HepG2 (cell line): ENCODE results near the gene CAT. TPM values are rescaled to one million over a fixed set of nuclear protein-coding genes. Genes with fewer than 3 reads are reported as not detected.
A peak's percentile ranks its signal among the peaks of the same experiment; 100 is the strongest.

Source experiments
- ATAC-seq: fragments of 200-7000 bp; cut with Tn5 transposase; 3 replicates; pipeline ENCODE4 v1.9.1; 2020; ENCODE audit warnings: mild to moderate bottlenecking, moderate library complexity
- BruUV-seq: library from RNA; stranded (reverse); fragments of 400-500 nt; replicated peaks from 2 replicates; lab custom pipeline; 2021; lab: Mats Ljungman, UMichigan
- CTCF ChIA-PET: fragments of 300-600 bp; formaldehyde crosslinking; extraction: SDS; loops from one replicate; lab custom pipeline; 2021; ENCODE audit warnings: low total read pairs, inconsistent platforms, low intra/inter-chr PET ratio; lab: Yijun Ruan, JAX
- POLR2A ChIA-PET: fragments of 350-600 bp; sonication (Branson Sonifier 250); formaldehyde crosslinking; loops from one replicate; lab custom pipeline; 2020; ENCODE audit warnings: antibody characterized with exemption, inconsistent platforms; lab: Yijun Ruan, JAX
- DNase-seq: peaks from one replicate; pipeline ENCODE4 v3.0.0-alpha.2; 2015; ENCODE audit warnings: low spot score
- FAIRE-seq: peaks from 3 replicates; lab custom pipeline; 2011; peaks lifted over from hg19 to GRCh38; lab: Jason Lieb, UNC
- H2AFZ ChIP-seq: one replicate; pipeline ENCODE4 v1.6.1; 2011; ENCODE audit warnings: low read length, inconsistent platforms
- H3K27ac ChIP-seq: fragments of 300-600 bp; 3 replicates; pipeline ENCODE4 v1.8.0; 2011; ENCODE audit warnings: mixed run types, mild to moderate bottlenecking, mixed read lengths, low read length, inconsistent platforms; ENCODE audit not compliant: insufficient read depth; ENCODE audit errors: extremely low read length
- H3K27me3 ChIP-seq, 2 experiments: fragments of 200-600 bp in 1 of 2; 2 replicates in 1 of 2; 3 replicates in 1 of 2; pipeline versions ENCODE4 v1.6.0 to v1.8.0; 2011; ENCODE audit warnings: low read length in 2 of 2, mild to moderate bottlenecking in 2 of 2, moderate library complexity in 2 of 2, inconsistent platforms in 1 of 2; ENCODE audit not compliant: insufficient read depth in 2 of 2, control insufficient read depth in 1 of 2
- H3K36me3 ChIP-seq, 2 experiments: fragments of 200-600 bp in 1 of 2; replicated peaks in 1 of 2; 2 replicates in 1 of 2; 3 replicates in 1 of 2; pipeline versions ENCODE4 v1.5.1 to v1.8.0; 2011; ENCODE audit warnings: low read length in 2 of 2, inconsistent platforms in 1 of 2; ENCODE audit not compliant: insufficient read depth in 2 of 2, control insufficient read depth in 1 of 2
- H3K4me1 ChIP-seq: 2 replicates; pipeline ENCODE4 v1.5.1; 2012; ENCODE audit warnings: low read length, inconsistent platforms; ENCODE audit not compliant: insufficient read depth
- H3K4me2 ChIP-seq: 2 replicates; pipeline ENCODE4 v1.6.0; 2011; ENCODE audit warnings: low read depth, low read length, inconsistent platforms
- H3K4me3 ChIP-seq, 3 experiments: fragments of 200-600 bp in 1 of 3; sonication (generic), shearing (Covaris generic) in 1 of 3; replicated peaks in 1 of 3; 2 replicates each; pipeline ENCODE4 v1.5.1; 2011 to 2016; ENCODE audit warnings: low read length in 3 of 3, inconsistent platforms in 2 of 3, low read depth in 2 of 3, mild to moderate bottlenecking in 2 of 3, control low read depth in 1 of 3, mixed read lengths in 1 of 3; ENCODE audit not compliant: insufficient read depth in 1 of 3
- H3K79me2 ChIP-seq: one replicate; pipeline ENCODE4 v1.6.1; 2011; ENCODE audit warnings: low read length, inconsistent platforms; ENCODE audit not compliant: insufficient read depth
- H3K9ac ChIP-seq: 2 replicates; pipeline ENCODE4 v1.6.0; 2011; ENCODE audit warnings: mild to moderate bottlenecking, low read depth, low read length, inconsistent platforms; ENCODE audit not compliant: insufficient read depth
- H3K9me3 ChIP-seq: 2 replicates; pipeline ENCODE4 v1.5.1; 2012; ENCODE audit warnings: mild to moderate bottlenecking, low read length
- H4K20me1 ChIP-seq: 2 replicates; pipeline ENCODE4 v1.6.0; 2011; ENCODE audit warnings: inconsistent platforms, mild to moderate bottlenecking, low read length, moderate library complexity; ENCODE audit not compliant: insufficient read depth
- ARID5B ChIP-seq: IDR thresholded peaks from 2 replicates; pipeline ENCODE4 v1.4.0; 2020; ENCODE audit warnings: mild to moderate bottlenecking, missing genetic modification reagents
- CEBPG ChIP-seq: IDR thresholded peaks from 2 replicates; pipeline ENCODE4 v1.6.1; 2016
- HCFC1 ChIP-seq: fragments of 150-350 bp; IDR thresholded peaks from 2 replicates; pipeline ENCODE4 v1.6.1; 2014; ENCODE audit warnings: low read depth, low read length
- HNRNPUL1 ChIP-seq: fragments of 200-400 bp; formaldehyde crosslinking; IDR thresholded peaks from 2 replicates; pipeline ENCODE4 v1.6.1; 2017; ENCODE audit warnings: low read depth, mild to moderate bottlenecking, low read length, moderate library complexity
- KAT8 ChIP-seq: IDR thresholded peaks from 2 replicates; pipeline ENCODE4 v1.6.1; 2016; ENCODE audit warnings: missing genetic modification reagents, missing compliant biosample characterization
- KMT2B ChIP-seq: IDR thresholded peaks from 2 replicates; pipeline ENCODE4 v1.6.1; 2016; ENCODE audit warnings: missing genetic modification reagents, missing compliant biosample characterization
- MIXL1 ChIP-seq: IDR thresholded peaks from 2 replicates; pipeline ENCODE4 v1.6.1; 2016
- NCOA2 ChIP-seq: sonication (generic); formaldehyde crosslinking; IDR thresholded peaks from 2 replicates; pipeline ENCODE4 v1.8.0; 2022; ENCODE audit warnings: inconsistent platforms
- NRL ChIP-seq: sonication (generic); formaldehyde crosslinking; IDR thresholded peaks from 2 replicates; pipeline ENCODE4 v1.5.0; 2020; ENCODE audit warnings: missing genetic modification reagents, mild to moderate bottlenecking, moderate library complexity, borderline replicate concordance
- RAD21 ChIP-seq: fragments of 450-650 bp; formaldehyde crosslinking; IDR thresholded peaks from 2 replicates; pipeline ENCODE4 v1.5.0; 2020; ENCODE audit warnings: mild to moderate bottlenecking
- SMC3 ChIP-seq: IDR thresholded peaks from 2 replicates; pipeline ENCODE4 v1.6.1; 2011; ENCODE audit warnings: low read length, improper control_type of control experiment
- STAG1 ChIP-seq: sonication (generic); formaldehyde crosslinking; IDR thresholded peaks from 2 replicates; pipeline ENCODE4 v1.4.0; 2020; ENCODE audit warnings: missing genetic modification reagents
- ZKSCAN1 ChIP-seq: fragments of 150-350 bp; IDR thresholded peaks from 2 replicates; pipeline ENCODE4 v1.6.1; 2014; ENCODE audit warnings: low read length
- ZNF652 ChIP-seq: IDR thresholded peaks from 2 replicates; pipeline ENCODE4 v1.6.1; 2016; ENCODE audit warnings: low read depth, borderline replicate concordance
- WGBS: methylation state at CpG from one replicate; pipeline ENCODE4 v1.1.6; 2017; ENCODE audit warnings: low lambda C conversion rate; 5-methylcytosine and 5-hydroxymethylcytosine counted together
- in situ Hi-C: cut with HindIII; loops from 2 replicates; pipeline ENCODE4 v1.10.0; 2017; ENCODE audit warnings: low pct_unique_long_range_greater_than_20kb; ENCODE audit not compliant: extremely low pct_ligation_motif_present
- intact Hi-C: fragments of 100-400 bp; cut with micrococcal nuclease; formaldehyde crosslinking; loops from one replicate; pipeline ENCODE4 v1.10.0; 2022; ENCODE audit not compliant: unreplicated experiment
- polyA plus RNA-seq, 8 experiments: library from polyadenylated mRNA; depleted of rRNA in 3 of 8; stranded (reverse) in 7 of 8; unstranded in 1 of 8; fragments of >200 nt; fragmentation: Illumina TruSeq in 4 of 8; extraction: Trizol in 4 of 8; gene quantifications; 2 replicates each; pipeline versions ENCODE4 v1.2.1 to v1.2.3, GENCODE V29; 2011 to 2016; ENCODE audit warnings: low read depth in 4 of 8, missing spikeins in 1 of 8, mixed read lengths in 1 of 8; ENCODE audit not compliant: insufficient read depth in 1 of 8
- total RNA-seq, 5 experiments: library from RNA; depleted of rRNA; stranded (reverse); fragments of >200 nt; fragmentation: Illumina TruSeq; extraction: Trizol; gene quantifications; 2 replicates each; pipeline ENCODE4 v1.2.3, GENCODE V29; 2016; ENCODE audit warnings: low read depth in 1 of 5

Gene CAT
- total and polyA plus RNA-seq, 2 of the 13 experiments (the other 11 are each of a cell fraction or from before 2014, with no cell fraction given): 107 to 136 TPM

- WGBS: 25% methylated on average over 1 of the region's 2 CpGs
- Histone ChIP-seq H3K9ac (no peak overlapping the region), H3K27ac (no peak overlapping the region), H3K4me3 (no peak overlapping the region), H3K4me1 (peaks cover 21% of the 10 kb centered on the region), H3K9me3 (no peaks in the 10 kb centered on the region), H3K4me2 (no peak overlapping the region), H4K20me1 (no peaks in the 10 kb centered on the region), H3K27me3 (no peaks in the 10 kb centered on the region; a peak in 1 of 5 replicates), H3K79me2 (no peaks in the 10 kb centered on the region), H2AFZ (no peak overlapping the region), H3K36me3 (no peaks in the 10 kb centered on the region)
- no TSS peak for BruUV-seq
- POLR2A ChIA-PET: no interaction called here
- no peak for DNase-seq
- FAIRE-seq: no peak
- 0 out of 2 replicates have a peak, but pooled peaks have one; percentile 18 for TF ChIP-seq ZKSCAN1
- TF ChIP-seq KMT2B (CRISPR knock-in tag): no peak
- intact Hi-C loops: no loop called here
- in situ Hi-C loops: loop anchor here (5.0 to 25.0 kb wide), 4 partner anchors 128 to 636 kb away; no protein-coding TSS in a partner anchor
- ATAC-seq: no peak
- CTCF ChIA-PET: no interaction called here
Observed at GRCh38 chr11:34490304-34490703, 51.6 kb downstream of the CAT start.

- no TSS peak for BruUV-seq
- peak; percentile 49 for ATAC-seq
- no peak overlapping the region for H3K27ac ChIP-seq
- peak; percentile 78 for FAIRE-seq
- peaks cover 43% of the 10 kb centered on the region for H3K4me1 ChIP-seq
- H3K4me2 ChIP-seq: peak overlapping the region; percentile 21; the same call in 1 of the 2 replicates
- no peaks in the 10 kb centered on the region for H3K9me3 ChIP-seq
- WGBS: 27% methylated on average over 8 of the region's 8 CpGs
- intact Hi-C loops (loop anchor here (1.0 kb wide), 1 partner anchor 129 kb away; no protein-coding TSS in a partner anchor), in situ Hi-C loops (loop anchor here (5.0 to 25.0 kb wide), 4 partner anchors 131 to 638 kb away; no protein-coding TSS in a partner anchor)
- no peak overlapping the region for H3K4me3 ChIP-seq
- peak; percentile 68 for DNase-seq
- no peaks in the 10 kb centered on the region for H4K20me1 ChIP-seq
- CTCF ChIA-PET: interaction anchor here (1.2 to 2.3 kb wide), 3 partner anchors 24 to 398 kb away, joined by 3 to 8 read pairs (median 4); no protein-coding TSS in a partner anchor
- H3K9ac ChIP-seq: no peak overlapping the region
- H3K27me3 ChIP-seq: no peaks in the 10 kb centered on the region
- H3K36me3 ChIP-seq: no peaks in the 10 kb centered on the region
- POLR2A ChIA-PET: interaction anchor here (0.6 to 1.0 kb wide), 2 partner anchors 36 to 66 kb away, joined by 3 to 4 read pairs; no protein-coding TSS in a partner anchor
- H3K79me2 ChIP-seq: no peaks in the 10 kb centered on the region
- no peak overlapping the region for H2AFZ ChIP-seq
- TF ChIP-seq ZNF652 (CRISPR knock-in tag): peak; percentile 87
- TF ChIP-seq NRL (CRISPR knock-in tag): no peak
- 0 out of 2 replicates have a peak, but pooled peaks have one; percentile 20 for TF ChIP-seq NCOA2 (CRISPR knock-in tag)
- peak; percentile 37 for TF ChIP-seq CEBPG (CRISPR knock-in tag)
- TF ChIP-seq HCFC1: no peak
- TF ChIP-seq STAG1 (CRISPR knock-in tag): peak; percentile 85
- TF ChIP-seq RAD21 (CRISPR knock-in tag): peak; percentile 58; the same call in 1 of the 2 replicates
- TF ChIP-seq MIXL1 (CRISPR knock-in tag): peak; percentile 59; the same call in 1 of the 2 replicates
- TF ChIP-seq ARID5B (CRISPR knock-in tag): 0 out of 2 replicates have a peak, but pooled peaks have one; percentile 17
- TF ChIP-seq KAT8 (CRISPR knock-in tag): no peak
- TF ChIP-seq SMC3: peak; percentile 54
- no peak for TF ChIP-seq HNRNPUL1
Observed at GRCh38 chr11:34492806-34493414, 54.2 kb downstream of the CAT start.
